ENCODE measurements around the gene OSGEP.

- TF ChIP-seq CTCF (IDR thresholded peaks at IDR 0.05): no peak
- TF ChIP-seq POLR2A (IDR thresholded peaks at IDR 0.05): no peak
Observed at GRCh38 chr14:20421267-20421666, 33.3 kb downstream of the OSGEP start.
